Endodermal cell (in vitro differentiated cells): Measurements from ENCODE around the gene MIDN. TPM values are rescaled to one million over a fixed set of nuclear protein-coding genes. Genes with fewer than 3 reads are reported as not detected.

Experiments used
- DNase-seq: peaks from one replicate; pipeline ENCODE4 v3.0.0-alpha.2; 2017
- H3K27ac ChIP-seq: 2 replicates; pipeline ENCODE4 v1.5.1; 2013; ENCODE audit warnings: mild to moderate bottlenecking, low read depth, low read length, moderate library complexity
- H3K27me3 ChIP-seq: 2 replicates; pipeline ENCODE4 v1.6.1; 2013; ENCODE audit warnings: mild to moderate bottlenecking, low read length, moderate library complexity; ENCODE audit not compliant: insufficient read depth, control insufficient read depth, poor library complexity, severe bottlenecking
- H3K36me3 ChIP-seq: 2 replicates; pipeline ENCODE4 v1.7.0; 2013; ENCODE audit warnings: mild to moderate bottlenecking, low read length, moderate library complexity; ENCODE audit not compliant: control insufficient read depth, insufficient read depth
- H3K4me1 ChIP-seq: one replicate; pipeline ENCODE4 v1.7.0; 2013; ENCODE audit warnings: low read length; ENCODE audit not compliant: control insufficient read depth, insufficient read depth
- H3K4me3 ChIP-seq: 2 replicates; pipeline ENCODE4 v1.5.1; 2013; ENCODE audit warnings: mild to moderate bottlenecking, low read length, moderate library complexity
- H3K9ac ChIP-seq: 2 replicates; pipeline ENCODE4 v1.6.1; 2013; ENCODE audit warnings: mild to moderate bottlenecking, low read length, moderate library complexity; ENCODE audit not compliant: poor library complexity, severe bottlenecking; ENCODE audit errors: extremely low read depth
- H3K9me3 ChIP-seq: 2 replicates; pipeline ENCODE4 v1.6.1; 2013; ENCODE audit warnings: mild to moderate bottlenecking, low read length, moderate library complexity; ENCODE audit not compliant: control insufficient read depth
- H3K27ac Mint-ChIP-seq: 2 replicates; pipeline ENCODE4 v1.8.0; 2020; ENCODE audit warnings: mixed read lengths
- H3K27me3 Mint-ChIP-seq: 2 replicates; pipeline ENCODE4 v1.8.0; 2021; ENCODE audit warnings: mild to moderate bottlenecking, mixed read lengths; ENCODE audit not compliant: insufficient read depth
- H3K36me3 Mint-ChIP-seq: 2 replicates; pipeline ENCODE4 v1.8.0; 2020; ENCODE audit warnings: low read depth, mixed read lengths
- H3K4me1 Mint-ChIP-seq: 2 replicates; pipeline ENCODE4 v1.8.0; 2020; ENCODE audit warnings: mixed read lengths
- H3K4me3 Mint-ChIP-seq: 2 replicates; pipeline ENCODE4 v1.8.0; 2020; ENCODE audit warnings: mild to moderate bottlenecking, moderate library complexity, mixed read lengths
- H3K9me3 Mint-ChIP-seq: 2 replicates; pipeline ENCODE4 v1.8.0; 2020; ENCODE audit warnings: mild to moderate bottlenecking, mixed read lengths
- WGBS, 2 experiments: methylation state at CpG; one replicate each; pipeline versions ENCODE4 v1.1.5 to v1.1.7; 2013; ENCODE audit warnings: missing lambda C conversion rate in 2 of 2, mixed read lengths in 1 of 2; ENCODE audit not compliant: insufficient coverage in 1 of 2, insufficient read length in 1 of 2; 5-methylcytosine and 5-hydroxymethylcytosine counted together
- total RNA-seq, 2 donors: library from RNA; stranded (reverse); fragmentation: NEBNext Ultra II Directional in 1 of 2; extraction: Animal tissue kit (Norgen Biotek cat#: 25700) in 1 of 2; gene quantifications; 2 replicates in 1 of 2; 3 replicates in 1 of 2; pipeline ENCODE4 v1.2.1, GENCODE V29; 2021
- TF ChIP-seq, protein P1 (sequence below): fragments of 200-600 bp; sonication (generic); conservative IDR thresholded peaks from 2 replicates; pipeline ENCODE4 v1.5.0; 2021; ENCODE audit warnings: antibody characterized with exemption, mild to moderate bottlenecking

Gene MIDN
- total RNA-seq, 2 donors from 2014 or later = 183 to 185 TPM

DNA sequence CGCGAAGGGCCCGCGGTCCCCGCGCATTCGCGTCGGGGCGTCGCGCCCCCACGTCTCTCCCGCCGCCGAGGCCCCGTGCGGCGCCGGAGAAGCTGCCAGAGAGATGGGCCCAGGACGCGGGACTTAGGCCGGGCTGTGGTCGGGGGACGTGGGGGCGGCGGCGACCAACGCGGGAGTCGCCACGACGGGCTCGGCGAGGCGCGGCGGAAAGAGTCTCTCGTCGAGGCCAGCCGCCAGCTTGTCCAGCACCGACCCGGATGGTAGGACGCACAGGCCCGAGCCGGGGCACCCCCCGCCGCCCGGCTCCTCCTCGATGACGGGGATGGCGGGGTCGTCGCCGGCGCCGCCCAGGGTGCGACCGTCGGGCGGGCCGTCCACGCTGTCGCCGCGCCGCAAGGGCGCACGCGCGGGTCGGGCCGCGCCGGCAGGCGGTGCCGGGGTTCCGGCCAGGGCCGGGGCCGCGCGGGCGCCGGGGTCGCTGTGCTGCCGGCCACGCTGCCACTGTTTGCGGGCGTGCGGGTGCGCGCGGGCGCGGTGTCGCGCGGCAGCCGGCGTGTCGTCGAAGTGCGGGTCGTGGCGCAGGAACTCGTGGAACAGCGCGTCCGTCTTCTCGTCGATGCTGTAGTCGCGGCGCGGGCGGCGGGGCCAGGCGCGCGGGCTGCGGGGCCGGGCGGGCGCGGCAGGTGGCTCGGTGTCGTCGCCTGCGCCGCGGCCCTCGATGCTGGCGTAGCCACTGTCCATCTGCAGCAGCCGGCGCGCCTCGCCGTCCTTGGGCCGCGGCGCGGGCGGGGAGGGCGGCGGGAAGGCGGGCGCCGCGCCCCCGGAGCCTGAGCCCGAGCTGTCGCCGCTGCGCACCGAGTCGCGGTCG is 19.1 kb upstream of the MIDN start:
- TF ChIP-seq, protein P1, sequence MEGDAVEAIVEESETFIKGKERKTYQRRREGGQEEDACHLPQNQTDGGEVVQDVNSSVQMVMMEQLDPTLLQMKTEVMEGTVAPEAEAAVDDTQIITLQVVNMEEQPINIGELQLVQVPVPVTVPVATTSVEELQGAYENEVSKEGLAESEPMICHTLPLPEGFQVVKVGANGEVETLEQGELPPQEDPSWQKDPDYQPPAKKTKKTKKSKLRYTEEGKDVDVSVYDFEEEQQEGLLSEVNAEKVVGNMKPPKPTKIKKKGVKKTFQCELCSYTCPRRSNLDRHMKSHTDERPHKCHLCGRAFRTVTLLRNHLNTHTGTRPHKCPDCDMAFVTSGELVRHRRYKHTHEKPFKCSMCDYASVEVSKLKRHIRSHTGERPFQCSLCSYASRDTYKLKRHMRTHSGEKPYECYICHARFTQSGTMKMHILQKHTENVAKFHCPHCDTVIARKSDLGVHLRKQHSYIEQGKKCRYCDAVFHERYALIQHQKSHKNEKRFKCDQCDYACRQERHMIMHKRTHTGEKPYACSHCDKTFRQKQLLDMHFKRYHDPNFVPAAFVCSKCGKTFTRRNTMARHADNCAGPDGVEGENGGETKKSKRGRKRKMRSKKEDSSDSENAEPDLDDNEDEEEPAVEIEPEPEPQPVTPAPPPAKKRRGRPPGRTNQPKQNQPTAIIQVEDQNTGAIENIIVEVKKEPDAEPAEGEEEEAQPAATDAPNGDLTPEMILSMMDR = no peak
- Mint-ChIP-seq H3K4me1 (no peaks in the 10 kb centered on the region), H3K9me3 (no peaks in the 10 kb centered on the region), H3K27me3 (no peaks in the 10 kb centered on the region), H3K27ac (no peak overlapping the region), H3K4me3 (no peak overlapping the region), H3K36me3 (peaks cover 20% of the 10 kb centered on the region)
- H3K36me3 ChIP-seq = peaks cover 7% of the 10 kb centered on the region
- no peak overlapping the region for H3K27ac ChIP-seq
- H3K4me1 ChIP-seq = no peaks in the 10 kb centered on the region
- no peak overlapping the region for H3K4me3 ChIP-seq
- DNase-seq = no peak
- no peaks in the 10 kb centered on the region for H3K9me3 ChIP-seq
- WGBS, 2 experiments = 97% methylated on average over 111 to 158 of the region's 158 CpGs
- no peak overlapping the region for H3K9ac ChIP-seq
- no peaks in the 10 kb centered on the region for H3K27me3 ChIP-seq

DNA sequence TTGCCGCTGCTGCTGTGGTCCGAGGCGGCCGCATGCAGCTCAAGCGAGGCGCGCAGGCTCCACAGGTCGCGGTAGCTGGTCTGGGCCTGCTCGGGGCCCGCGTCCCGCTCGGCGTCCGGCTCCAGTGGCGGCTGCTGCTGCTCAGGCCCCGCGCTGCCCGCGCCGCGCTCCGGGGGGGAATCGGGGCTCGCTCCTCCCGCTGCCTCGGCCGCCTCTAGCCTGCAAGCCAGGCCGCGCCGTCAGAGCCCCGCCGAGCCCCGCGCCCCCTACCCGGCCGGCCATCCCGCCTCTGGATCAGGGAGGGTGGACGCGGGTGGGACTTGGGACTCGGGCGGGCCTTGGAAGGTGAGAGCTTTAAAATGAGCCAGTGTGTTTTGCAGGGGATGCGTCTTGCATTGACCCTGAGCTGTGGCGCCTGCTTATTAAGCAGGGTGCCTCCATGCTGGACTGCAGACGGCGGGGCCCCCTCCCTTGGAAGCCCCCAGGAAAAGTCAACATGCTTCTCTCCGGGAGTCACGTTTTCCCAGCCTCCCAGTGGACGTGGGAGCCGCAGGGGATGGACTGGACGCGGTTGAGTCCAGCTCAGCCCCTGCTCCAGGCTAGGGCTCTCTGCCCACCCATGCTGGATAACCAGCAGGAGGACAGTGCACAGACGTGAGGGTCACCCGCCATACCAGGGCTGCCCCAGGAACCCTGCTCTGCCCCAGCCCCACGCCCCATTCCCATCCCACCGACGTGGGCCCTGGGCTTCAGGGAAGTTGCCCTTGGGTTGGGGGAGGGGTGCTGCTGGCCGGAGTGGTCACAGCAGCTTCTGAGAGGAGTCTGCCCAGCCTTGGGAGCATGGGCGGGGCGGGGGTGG is 18.2 kb upstream of the MIDN start:
- no peak overlapping the region for H3K9ac ChIP-seq
- H3K27me3 ChIP-seq = no peaks in the 10 kb centered on the region
- H3K27ac ChIP-seq = no peak overlapping the region
- DNase-seq = no peak
- H3K4me3 ChIP-seq = no peak overlapping the region
- peaks cover 7% of the 10 kb centered on the region for H3K36me3 ChIP-seq
- H3K4me3 Mint-ChIP-seq = no peak overlapping the region
- H3K9me3 Mint-ChIP-seq = no peaks in the 10 kb centered on the region
- H3K9me3 ChIP-seq = no peaks in the 10 kb centered on the region
- H3K4me1 ChIP-seq = no peaks in the 10 kb centered on the region
- H3K36me3 Mint-ChIP-seq = peaks cover 20% of the 10 kb centered on the region
- TF ChIP-seq, protein P1 = no peak
- H3K4me1 Mint-ChIP-seq = no peaks in the 10 kb centered on the region
- H3K27ac Mint-ChIP-seq = no peak overlapping the region
- 96 to 97% methylated on average over 29 to 61 of the region's 61 CpGs for WGBS, 2 experiments
- H3K27me3 Mint-ChIP-seq = no peaks in the 10 kb centered on the region

- TF ChIP-seq, protein P1 = peak; percentile 40
- 90 to 93% methylated on average over 23 to 32 of the region's 38 CpGs for WGBS, 2 experiments
- H3K4me3 ChIP-seq = no peak overlapping the region
- no peaks in the 10 kb centered on the region for H3K4me1 ChIP-seq
- peak; percentile 81 for DNase-seq
- Mint-ChIP-seq H3K9me3 (no peaks in the 10 kb centered on the region), H3K27ac (no peak overlapping the region), H3K36me3 (peaks cover 20% of the 10 kb centered on the region), H3K4me3 (no peak overlapping the region), H3K4me1 (no peaks in the 10 kb centered on the region), H3K27me3 (no peaks in the 10 kb centered on the region)
- no peaks in the 10 kb centered on the region for H3K27me3 ChIP-seq
- H3K9ac ChIP-seq = no peak overlapping the region
- no peaks in the 10 kb centered on the region for H3K9me3 ChIP-seq
- peaks cover 10% of the 10 kb centered on the region for H3K36me3 ChIP-seq
- H3K27ac ChIP-seq = no peak overlapping the region
Observed at GRCh38 chr19:1230783-1231489, 17.4 kb upstream of the MIDN start.
